OCI-LY7 (cell line): ENCODE measurements around the gene CHD2.

Source experiments
- EZH2phosphoT487 ChIP-seq: fragments of 200-600 bp; sonication (generic); IDR thresholded peaks from 2 replicates; pipeline ENCODE4 v1.6.1; 2018; ENCODE audit warnings: low read depth, borderline replicate concordance, mild to moderate bottlenecking, mixed run types, antibody characterized with exemption, low read length, moderate library complexity, mixed read lengths
- TF ChIP-seq, protein P1 (sequence below): fragments of 200-600 bp; sonication (generic); conservative IDR thresholded peaks from 2 replicates; pipeline ENCODE4 v1.5.1; 2014; ENCODE audit warnings: mild to moderate bottlenecking, antibody characterized with exemption, low read length, moderate library complexity, mixed read lengths

GRCh38 chr15:93055211-93055610, 155.1 kb downstream of the CHD2 start:
- TF ChIP-seq, protein P1, sequence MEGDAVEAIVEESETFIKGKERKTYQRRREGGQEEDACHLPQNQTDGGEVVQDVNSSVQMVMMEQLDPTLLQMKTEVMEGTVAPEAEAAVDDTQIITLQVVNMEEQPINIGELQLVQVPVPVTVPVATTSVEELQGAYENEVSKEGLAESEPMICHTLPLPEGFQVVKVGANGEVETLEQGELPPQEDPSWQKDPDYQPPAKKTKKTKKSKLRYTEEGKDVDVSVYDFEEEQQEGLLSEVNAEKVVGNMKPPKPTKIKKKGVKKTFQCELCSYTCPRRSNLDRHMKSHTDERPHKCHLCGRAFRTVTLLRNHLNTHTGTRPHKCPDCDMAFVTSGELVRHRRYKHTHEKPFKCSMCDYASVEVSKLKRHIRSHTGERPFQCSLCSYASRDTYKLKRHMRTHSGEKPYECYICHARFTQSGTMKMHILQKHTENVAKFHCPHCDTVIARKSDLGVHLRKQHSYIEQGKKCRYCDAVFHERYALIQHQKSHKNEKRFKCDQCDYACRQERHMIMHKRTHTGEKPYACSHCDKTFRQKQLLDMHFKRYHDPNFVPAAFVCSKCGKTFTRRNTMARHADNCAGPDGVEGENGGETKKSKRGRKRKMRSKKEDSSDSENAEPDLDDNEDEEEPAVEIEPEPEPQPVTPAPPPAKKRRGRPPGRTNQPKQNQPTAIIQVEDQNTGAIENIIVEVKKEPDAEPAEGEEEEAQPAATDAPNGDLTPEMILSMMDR: no peak
- TF ChIP-seq EZH2phosphoT487: no peak
